Middle frontal gyrus (tissue), 1 donor: ENCODE data around the gene CMKLR1.

Experiments
- DNase-seq: peaks from one replicate; pipeline ENCODE4 v3.0.0-alpha.2; 2015; ENCODE audit warnings: low spot score; ENCODE audit errors: extremely low spot score

Gene CMKLR1

DNA sequence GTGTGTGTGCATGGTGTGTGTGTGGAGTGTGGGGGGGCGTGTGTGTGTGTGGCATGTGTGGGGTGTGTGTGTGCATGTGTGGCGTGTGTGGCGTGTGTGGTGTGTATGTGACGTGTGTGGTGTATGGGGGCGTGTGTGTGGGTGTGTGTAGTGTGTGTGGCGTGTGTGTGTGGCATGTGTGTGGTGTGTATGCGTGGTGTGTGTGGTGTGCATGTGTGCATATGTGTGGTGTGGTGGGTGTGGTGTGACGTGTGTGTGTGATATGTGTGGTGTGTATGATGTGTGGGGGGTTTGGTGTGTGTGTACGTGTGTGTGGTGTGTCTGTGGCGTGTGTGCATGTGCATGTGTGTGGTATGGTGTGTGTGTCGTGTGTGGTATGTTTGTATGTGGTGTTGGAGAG lies 24.1 kb upstream of the CMKLR1 start:
- DNase-seq, result no peak

GRCh38 chr12:108361606-108362005 lies 22.5 kb upstream of the CMKLR1 start:
- no peak for DNase-seq

GRCh38 chr12:108360487-108360886 lies 21.4 kb upstream of the CMKLR1 start:
- DNase-seq, result no peak

DNA sequence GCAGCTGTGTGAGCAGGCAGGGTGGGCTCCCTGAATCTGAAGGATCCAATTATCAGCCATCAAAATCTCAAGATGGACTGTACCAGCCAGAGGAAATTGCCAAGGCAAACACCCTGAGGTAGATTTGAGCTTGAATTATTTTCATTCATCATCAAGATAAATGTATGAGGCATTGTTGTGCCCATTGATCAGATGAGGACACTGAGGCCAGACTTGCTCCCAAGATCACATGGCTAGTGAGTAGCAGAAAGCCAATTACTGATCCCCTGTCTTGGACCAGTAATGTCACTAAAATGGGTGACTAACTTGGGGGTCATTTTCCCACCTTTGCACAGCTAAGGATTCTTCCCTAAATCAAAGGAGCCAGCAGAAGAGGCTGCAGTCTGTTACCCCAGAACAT lies 20.9 kb upstream of the CMKLR1 start:
- no peak for DNase-seq

- DNase-seq, result no peak
These were observed 19.5 kb upstream of the CMKLR1 start for GRCh38 chr12:108358580-108358965.

DNA sequence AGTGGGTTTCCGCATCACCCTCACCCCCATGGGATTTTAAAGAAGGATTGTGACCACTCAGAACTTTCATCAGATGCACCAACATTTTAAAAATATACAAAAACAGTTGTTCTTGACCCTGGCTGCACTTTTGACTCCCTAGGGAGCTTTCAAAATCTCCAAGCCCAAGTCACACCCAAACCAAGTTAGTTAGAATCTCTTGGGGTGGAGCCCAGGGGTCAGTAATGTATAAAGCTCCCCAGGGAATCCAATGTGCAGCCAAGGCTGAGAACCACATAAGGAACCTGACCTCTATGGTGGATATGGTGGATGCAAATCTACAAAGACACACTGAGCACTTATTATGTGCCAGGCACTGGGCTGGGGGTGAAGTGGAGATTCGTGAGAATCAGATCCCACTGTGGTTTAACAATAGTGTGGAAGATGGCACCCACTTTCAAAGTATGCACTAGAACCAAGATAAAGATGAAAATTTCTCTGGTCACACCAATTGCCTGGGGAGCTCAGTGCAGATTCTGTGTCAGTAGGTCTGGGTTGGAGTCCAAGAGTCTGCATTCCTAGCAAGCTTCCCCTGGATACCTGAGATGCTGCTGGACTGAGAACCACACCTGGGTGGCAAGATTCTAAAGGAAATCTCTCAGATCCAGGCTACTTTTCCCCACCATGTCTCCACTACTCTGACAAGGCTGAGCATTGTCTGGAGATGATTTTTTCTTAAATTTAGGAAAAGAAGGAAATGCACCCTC lies 18.9 kb upstream of the CMKLR1 start:
- DNase-seq, result no peak

DNA sequence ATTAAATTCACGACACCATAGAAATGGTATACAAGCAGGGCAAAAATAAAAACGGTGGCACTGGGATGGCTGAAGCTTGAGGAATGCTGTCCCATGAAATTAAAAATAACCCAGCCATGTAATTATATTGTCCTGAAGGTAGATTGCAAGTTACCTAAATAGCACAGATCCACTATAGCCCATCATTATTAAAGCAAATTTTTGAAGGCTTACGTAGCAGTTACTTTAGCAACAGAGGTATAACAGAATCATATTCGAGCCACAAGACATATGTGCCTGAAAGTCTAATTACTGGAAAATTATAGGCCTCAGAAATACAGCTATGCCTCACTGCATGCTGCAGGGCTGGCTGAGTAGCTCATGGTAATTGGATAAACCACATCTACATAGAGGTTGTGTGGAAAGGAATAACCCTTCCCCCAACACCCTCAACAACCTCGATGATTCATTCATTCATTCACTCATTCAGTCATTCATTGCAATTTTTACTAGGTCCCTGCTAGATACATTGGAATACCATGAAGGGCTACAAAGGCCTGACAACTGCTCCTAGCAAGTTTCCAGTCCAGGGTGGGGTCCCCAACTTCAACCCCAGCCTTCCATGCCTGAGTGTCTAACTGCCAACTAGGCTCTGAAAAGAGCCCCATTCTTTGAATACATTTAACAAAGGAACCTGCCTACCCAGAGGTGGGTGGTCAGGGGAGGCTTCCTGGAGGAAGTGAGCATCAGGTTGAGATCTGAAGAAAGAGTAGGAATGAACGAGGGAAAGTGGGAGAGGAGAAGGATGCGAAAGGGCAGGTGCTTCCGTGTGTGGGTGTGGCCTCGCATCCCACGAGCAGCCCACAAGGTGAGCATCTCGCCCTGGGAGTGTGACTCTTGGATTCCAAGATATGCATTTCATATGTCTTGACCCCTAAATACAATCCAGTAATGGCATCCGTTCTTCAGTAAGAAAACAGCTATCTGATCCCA lies 18.0 kb upstream of the CMKLR1 start:
- DNase-seq, result no peak

- no peak for DNase-seq
These were observed 16.0 kb upstream of the CMKLR1 start for GRCh38 chr12:108355069-108355468.

- DNase-seq, result no peak
These were observed 13.5 kb upstream of the CMKLR1 start for GRCh38 chr12:108352591-108352990.

GRCh38 chr12:108350511-108350910 lies 11.4 kb upstream of the CMKLR1 start:
- DNase-seq, result no peak

GRCh38 chr12:108349278-108349688 lies 10.2 kb upstream of the CMKLR1 start:
- DNase-seq, result no peak

GRCh38 chr12:108348842-108349241 lies 9.7 kb upstream of the CMKLR1 start:
- DNase-seq, result no peak

DNA sequence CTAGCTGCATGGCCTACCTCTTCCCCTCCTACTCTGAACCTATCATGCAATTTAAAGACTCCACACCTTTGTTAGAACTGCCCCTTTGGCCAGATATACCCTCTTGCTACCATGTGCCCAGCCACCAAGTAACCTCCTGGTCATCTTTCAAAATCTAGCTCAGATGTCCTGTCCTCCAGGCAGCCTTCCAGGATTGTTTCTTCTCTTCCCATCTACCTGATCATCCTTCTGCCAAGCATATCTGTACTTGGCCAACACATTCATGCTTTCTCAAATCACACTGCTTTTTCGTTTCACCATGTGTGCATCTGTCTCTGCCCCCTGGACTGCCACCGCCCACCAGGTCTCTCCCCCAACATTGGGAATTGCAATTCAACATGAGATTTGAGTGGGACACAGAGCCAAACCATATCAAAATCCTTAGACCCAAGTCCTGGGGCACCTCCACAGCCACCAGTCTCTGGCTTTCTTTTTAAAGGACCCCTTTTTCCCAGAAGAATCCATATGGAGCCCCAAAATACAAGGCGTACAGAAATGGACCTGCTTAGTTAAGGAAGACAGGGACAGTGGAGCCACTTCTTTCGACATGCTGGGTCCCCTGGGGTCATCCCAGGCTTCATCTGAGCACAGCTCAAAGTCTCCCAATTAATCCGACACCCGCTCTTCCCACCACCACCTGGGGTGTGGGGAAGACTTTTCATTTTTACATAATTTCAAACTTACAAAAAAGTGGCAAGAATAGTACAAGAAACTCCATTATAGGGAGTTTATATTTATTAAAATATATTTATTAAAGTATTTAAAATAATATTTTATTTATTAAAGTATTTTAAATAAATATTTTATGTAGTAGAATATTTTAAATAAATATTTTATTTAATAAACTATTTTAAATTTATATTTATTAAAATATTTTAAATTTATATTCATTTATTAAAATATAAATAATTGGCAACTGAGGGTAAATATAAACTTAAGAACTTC lies 7.9 kb upstream of the CMKLR1 start:
- no peak for DNase-seq

- no peak for DNase-seq
These were observed 6.9 kb upstream of the CMKLR1 start for GRCh38 chr12:108345716-108346633.

GRCh38 chr12:108342985-108343384 lies 3.9 kb upstream of the CMKLR1 start:
- DNase-seq, result no peak

- no peak for DNase-seq
These were observed 3.0 kb upstream of the CMKLR1 start for GRCh38 chr12:108341854-108342847.

- no peak for DNase-seq
These were observed 2.2 kb upstream of the CMKLR1 start for GRCh38 chr12:108341356-108341755.

GRCh38 chr12:108340037-108340436 lies 926 bp upstream of the CMKLR1 start:
- no peak for DNase-seq
